ENCODE data around the gene AP1G2.
"Not testable (repeated sequence)": the region's sequence is repeated elsewhere in the genome, so short reads cannot be mapped to it uniquely, and the experiment has no call there.

Gene AP1G2

GRCh38 chr14:23538050-23538718 is 29.4 kb downstream of the AP1G2 start:
- DNase-seq (ENCODE audit: low spot score): no peak

DNA sequence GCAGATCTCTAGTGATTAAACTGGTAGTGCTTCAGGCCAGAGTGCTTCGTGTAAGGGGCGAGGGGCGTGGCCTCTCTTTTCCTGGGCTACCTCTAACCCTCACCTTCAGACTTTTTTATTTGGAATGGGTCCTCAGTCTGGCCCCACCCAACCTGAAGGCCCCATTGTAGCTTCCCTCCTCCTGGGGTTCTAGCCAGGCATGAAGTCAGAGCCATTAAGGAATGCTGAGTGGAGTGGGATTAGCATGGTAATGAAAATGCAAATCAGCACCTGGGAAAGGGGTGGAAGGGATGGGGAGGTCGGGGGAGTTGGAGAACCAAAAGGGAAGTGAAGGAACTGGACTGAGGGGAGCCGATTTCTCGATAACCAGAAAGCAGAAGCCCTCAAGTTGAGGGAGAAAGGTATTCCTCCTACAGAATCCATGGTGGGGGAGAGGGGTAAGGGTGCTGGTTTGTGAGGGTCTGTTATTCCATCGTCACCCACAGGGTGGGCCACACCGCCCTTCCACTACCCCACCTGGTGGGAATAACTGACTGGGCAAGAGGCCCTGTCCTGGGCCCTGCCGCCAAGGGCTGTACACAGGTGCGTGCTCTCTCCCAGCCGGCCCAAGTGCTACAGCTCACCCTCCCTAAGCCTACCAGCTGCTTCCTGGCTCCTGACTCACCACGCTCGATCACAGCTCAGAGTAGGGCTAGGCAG is 30.1 kb downstream of the AP1G2 start:
- no peak for DNase-seq (ENCODE audit: low spot score)

GRCh38 chr14:23536906-23537305 is 30.7 kb downstream of the AP1G2 start:
- not testable (repeated sequence) for DNase-seq (ENCODE audit: low spot score)

DNA sequence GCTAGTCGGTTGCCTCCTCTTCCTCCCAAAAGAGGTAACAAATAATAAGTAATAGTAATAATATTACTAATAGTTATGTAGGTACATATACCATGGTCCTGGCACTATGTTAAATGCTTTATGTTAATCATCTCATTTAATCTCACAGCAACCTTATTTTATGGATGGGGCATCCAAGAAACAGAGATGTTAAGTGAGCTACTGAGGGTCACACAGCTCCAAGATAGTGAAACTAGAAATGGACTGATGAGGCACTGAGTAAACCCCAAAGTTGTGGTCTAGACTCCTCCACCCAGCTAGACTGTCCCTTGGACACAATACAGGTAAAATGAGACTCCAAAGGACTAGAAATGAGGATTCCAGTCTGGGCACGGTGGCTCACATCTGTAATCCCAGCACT is 31.1 kb downstream of the AP1G2 start:
- DNase-seq (ENCODE audit: low spot score): no peak

- DNase-seq (ENCODE audit: low spot score): no peak
Observed at GRCh38 chr14:23535943-23536342, 31.6 kb downstream of the AP1G2 start.

GRCh38 chr14:23533652-23534435 is 33.7 kb downstream of the AP1G2 start:
- no peak for DNase-seq (ENCODE audit: low spot score)

DNA sequence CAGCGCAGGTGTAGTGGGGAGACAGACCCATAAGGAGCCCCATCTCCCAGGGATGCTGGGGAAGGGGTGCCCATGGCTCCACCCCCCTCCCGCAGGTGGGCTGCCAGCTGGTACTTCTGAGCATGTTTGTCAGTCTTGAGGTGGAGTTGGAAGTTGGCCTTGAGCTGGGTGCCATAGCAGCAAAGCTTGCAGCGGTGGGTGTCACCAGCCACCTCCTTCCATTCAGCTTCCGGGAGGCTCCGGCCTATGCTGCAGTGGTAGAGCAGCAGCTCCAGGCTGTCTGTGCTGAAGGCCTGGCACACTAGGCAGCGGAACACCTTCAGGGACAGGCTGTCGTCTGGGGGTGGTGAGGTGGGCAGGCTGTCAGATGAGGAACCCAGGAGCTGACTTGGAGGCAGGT is 34.9 kb downstream of the AP1G2 start:
- DNase-seq (ENCODE audit: low spot score): no peak

- no peak for DNase-seq (ENCODE audit: low spot score)
Observed at GRCh38 chr14:23531391-23531790, 36.2 kb downstream of the AP1G2 start.

DNA sequence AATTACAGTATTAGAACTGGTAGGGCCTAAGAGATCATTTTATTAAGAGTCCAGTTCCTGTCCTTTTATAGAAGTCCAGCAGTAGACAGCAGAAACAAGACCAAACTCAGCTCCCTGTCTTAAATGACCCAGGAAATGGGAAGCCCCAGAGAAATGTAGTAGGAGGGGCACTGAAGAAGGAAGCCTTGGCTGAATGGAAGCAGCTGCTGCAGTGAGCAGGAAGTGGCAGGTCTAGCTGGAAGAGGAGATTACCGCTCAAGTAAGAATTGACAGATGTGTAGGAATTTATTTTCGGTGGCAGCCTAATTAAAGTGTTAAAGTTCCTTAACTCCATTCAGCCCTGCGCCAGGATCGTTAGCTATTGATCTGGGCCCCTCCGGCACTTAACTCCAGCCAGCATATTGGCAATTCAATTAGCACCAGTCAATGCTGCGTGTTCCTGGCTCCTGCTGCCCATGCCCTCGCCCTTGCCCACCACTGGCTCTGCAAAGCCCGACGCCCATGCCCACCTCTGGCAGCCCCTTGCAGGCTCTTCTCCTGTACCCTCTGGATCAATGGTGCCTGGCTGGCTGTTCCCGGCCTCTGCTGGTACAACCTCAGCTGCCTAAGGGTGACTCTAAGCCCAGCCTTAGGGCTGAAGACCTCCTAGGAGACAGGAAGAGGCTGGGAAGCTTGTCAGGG is 37.1 kb downstream of the AP1G2 start:
- DNase-seq (ENCODE audit: low spot score): no peak

DNA sequence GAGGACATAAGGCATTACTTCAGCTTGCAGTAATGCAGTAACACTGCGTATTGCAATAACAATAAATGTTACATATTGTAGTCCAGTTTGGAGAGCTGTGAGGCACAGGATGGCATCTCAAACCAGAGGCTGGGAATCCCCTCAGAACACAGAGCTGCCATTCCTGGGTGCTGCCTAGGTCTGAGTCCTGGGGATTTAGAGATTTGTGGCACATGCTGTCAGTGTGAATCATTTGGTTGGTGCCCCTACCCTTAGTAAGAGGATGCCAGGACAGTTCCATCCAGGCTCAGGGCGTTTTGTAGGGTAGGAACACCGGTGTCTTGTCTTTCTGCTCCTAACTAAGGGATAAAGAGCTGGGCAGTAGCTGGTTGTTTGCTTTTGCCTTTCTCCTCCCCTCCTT is 38.6 kb downstream of the AP1G2 start:
- DNase-seq (ENCODE audit: low spot score): no peak

GRCh38 chr14:23528555-23528954 is 39.0 kb downstream of the AP1G2 start:
- no peak for DNase-seq (ENCODE audit: low spot score)

GRCh38 chr14:23525611-23526010 is 42.0 kb downstream of the AP1G2 start:
- DNase-seq (ENCODE audit: low spot score): no peak

DNA sequence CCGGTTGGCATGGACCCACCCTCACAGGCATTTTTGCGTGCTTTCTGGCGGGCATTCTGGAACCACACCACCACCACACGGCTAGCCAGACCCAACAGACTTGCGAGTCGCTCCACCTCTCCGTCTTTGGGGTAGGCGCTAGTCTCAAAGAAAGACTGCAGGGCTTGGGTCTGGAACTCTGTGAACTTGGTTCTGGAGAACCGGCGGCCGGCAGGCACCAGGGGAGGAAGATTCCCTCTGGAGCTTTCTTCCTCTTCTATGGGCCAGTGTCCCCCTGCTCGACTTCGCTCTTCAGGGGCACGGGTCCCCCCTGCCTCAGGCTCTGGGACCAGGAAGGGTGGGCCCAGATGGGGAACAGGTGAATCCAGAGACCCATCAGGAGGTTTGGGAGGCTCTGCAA is 42.6 kb downstream of the AP1G2 start:
- DNase-seq (ENCODE audit: low spot score): no peak

DNA sequence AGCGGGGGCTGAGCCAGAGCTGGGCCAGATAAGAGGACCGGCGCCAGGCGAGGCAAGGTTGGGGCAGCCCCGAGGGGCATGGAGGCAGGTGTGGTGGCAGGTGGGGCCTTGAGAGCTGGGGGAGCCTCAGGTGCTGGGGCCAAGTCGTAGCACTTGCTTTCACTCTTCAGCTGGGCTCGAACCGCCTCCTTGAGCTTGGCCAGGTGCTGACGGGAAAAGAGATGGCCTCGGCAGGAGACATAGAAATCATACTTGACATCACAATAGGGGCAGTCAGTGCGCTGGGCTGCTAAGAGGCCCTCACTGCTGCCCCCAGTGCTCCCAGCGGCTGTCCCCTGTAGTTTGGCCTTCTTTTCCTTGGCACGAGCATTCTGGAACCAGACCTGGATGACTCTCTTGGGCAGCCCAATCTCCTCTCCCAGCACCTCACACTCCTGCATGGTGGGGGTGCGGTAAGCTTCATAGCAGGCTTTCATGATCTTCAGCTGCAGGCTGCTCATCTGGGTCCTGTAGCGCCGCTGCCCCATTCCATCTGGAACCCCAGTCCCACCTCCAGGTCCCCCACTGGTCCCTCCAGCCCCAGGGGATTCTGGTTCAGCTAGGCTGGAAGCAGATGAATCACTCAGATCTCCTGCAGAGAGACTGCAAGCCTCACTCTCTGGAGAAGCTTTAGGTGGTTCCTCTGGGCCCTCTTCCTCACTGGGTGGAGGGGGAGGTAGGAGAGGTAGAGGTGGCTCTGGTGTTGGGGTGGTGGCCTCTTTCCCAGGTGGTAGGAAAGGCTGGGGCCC is 44.2 kb downstream of the AP1G2 start:
- no peak for DNase-seq (ENCODE audit: low spot score)

DNA sequence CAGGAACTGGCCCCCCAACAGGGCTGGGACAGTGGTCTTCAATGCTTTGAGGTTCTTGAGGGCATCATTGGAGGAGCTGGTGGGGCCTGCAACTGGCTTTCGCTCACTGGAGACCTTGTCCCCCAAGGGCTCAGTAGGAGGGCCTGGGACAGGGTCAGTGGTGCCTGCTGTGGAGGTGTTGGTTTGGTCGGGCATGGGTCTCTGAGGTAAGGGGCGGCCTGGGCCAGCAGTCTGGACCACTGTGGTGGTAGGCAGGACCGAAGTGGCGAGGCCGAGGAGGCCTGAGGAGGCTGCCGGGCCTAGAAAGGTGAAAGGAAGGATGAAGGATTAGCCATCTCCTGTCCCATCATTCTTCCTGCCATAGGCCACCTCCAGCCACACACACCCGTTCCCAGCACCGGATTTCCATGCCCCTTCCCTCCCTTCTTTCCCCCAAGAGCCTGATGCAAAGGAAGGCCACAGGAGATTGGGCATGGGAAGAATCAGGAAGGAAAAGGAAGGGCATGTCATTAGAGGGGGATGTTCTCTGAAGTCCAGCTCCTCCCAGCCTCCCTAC is 44.9 kb downstream of the AP1G2 start:
- DNase-seq (ENCODE audit: low spot score): no peak

DNA sequence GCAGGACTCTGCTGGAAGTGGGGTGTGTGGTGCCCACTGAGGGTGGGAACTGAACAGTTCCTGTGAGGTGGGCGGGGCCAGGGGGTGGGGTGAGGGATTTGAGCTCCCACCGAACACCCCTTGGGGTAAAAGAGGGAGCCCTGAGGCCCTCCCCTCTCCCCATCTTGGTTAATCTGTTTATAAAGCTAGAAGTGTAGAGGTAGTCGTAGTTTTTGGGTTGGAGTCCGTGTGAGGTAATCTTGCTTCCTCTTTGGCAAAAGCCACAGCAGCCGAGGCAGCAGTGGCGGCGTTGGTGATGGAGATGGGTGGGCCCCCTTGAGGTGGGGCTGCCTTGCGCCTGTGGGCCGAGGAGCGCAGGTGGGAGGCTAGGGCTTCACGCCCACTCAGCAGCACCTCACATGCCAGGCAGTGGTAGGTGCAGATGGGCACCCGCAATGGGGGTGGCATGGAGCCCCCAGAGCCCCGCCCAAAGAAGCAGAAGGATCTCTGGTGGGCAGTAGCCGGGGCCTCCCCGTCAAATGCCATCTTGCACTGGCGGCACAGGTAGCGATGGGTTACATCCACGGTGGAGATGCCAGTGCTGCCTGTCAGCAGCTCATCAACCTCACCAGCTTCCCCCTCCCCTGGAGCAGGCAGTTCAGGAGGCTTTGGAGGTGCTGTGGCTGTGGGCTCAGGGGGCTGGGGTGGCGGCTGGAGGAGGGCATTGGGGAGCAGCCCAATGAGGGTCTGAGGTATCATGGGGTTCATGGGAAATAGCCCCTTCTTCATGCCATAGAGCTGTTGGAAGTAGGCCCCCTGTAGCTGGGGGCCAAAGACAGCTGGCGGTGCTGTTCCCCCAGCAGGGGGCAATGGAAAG is 45.6 kb downstream of the AP1G2 start:
- no peak for DNase-seq (ENCODE audit: low spot score)

GRCh38 chr14:23520899-23521533 is 46.6 kb downstream of the AP1G2 start:
- DNase-seq (ENCODE audit: low spot score): no peak

DNA sequence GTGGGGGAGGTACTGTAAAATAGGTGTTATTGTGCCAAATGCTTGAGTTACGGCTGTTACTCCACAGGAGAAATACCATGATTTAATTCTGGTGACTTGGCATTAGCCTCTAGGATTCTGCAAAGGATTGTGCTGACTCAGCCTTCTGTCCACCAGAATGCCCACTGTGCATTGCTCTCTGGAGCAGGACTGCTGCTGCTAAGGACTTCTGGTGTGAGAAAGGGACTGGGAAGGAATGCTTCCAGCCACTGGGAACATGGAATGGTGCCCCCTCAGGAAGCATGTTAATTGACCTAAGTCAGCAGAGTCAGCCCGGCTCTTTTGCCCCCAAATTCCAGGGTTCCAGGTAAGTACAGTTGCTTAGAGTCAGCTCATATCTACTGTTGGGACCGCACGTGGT is 48.9 kb downstream of the AP1G2 start:
- DNase-seq (ENCODE audit: low spot score): no peak

GRCh38 chr14:23517650-23518326 is 49.8 kb downstream of the AP1G2 start:
- no peak for DNase-seq (ENCODE audit: low spot score)

DNA sequence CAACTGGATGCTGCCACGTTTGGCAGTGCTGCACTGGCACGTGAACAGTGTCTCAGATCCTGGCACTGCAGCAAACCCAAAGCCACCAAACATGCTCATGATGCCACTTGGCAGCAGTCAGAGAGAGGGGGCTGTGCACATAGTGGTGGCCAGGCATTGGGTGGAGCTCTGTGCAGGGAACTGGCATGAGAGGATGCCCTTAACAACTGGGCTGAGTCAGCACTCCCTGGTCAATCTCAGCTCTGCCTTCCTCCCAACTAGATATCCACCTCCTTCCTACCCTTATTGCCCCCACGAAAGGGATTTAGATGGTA is 53.0 kb downstream of the AP1G2 start:
- DNase-seq (ENCODE audit: low spot score): no peak

Measured in CD4-positive, alpha-beta T cell treated with Interleukin-2 at 100 ng/mL for 4 hours (primary cell).